Kidney (tissue), 14 donors: ENCODE data around the gene RASAL2. TPM values are rescaled to one million over a fixed set of nuclear protein-coding genes. Genes with fewer than 3 reads are reported as not detected.

Source experiments
- DNase-seq, 5 donors: peaks; one replicate each; pipeline ENCODE4 v3.0.0-alpha.2; 2013 to 2020
- FAIRE-seq: peaks from 2 replicates; lab custom pipeline; 2012; peaks lifted over from hg19 to GRCh38; lab: Jason Lieb, UNC
- H3K27ac ChIP-seq, 2 donors: one replicate each; pipeline ENCODE4 v1.7.0; 2013; ENCODE audit warnings: low read depth in 2 of 2, low read length in 2 of 2, inconsistent platforms in 1 of 2
- H3K27me3 ChIP-seq: one replicate; pipeline ENCODE4 v1.7.1; 2013; ENCODE audit warnings: low read length, inconsistent platforms; ENCODE audit not compliant: control insufficient read depth, insufficient read depth
- H3K36me3 ChIP-seq, 3 donors: one replicate each; pipeline versions ENCODE4 v1.7.0 to v1.7.1; 2013; ENCODE audit warnings: low read length in 3 of 3, control low read depth in 1 of 3, inconsistent platforms in 1 of 3; ENCODE audit not compliant: insufficient read depth in 3 of 3, control insufficient read depth in 2 of 3
- H3K4me1 ChIP-seq, 3 donors: one replicate each; pipeline versions ENCODE4 v1.7.0 to v1.7.1; 2013; ENCODE audit warnings: low read length in 3 of 3, inconsistent platforms in 1 of 3, low read depth in 1 of 3; ENCODE audit not compliant: control insufficient read depth in 2 of 3, insufficient read depth in 2 of 3
- H3K4me3 ChIP-seq, 3 donors: one replicate each; pipeline versions ENCODE4 v1.7.0 to v1.8.1; 2013; ENCODE audit warnings: low read length in 3 of 3, control low read depth in 1 of 3, inconsistent platforms in 1 of 3
- H3K9ac ChIP-seq, 3 donors: one replicate each; pipeline versions ENCODE4 v1.7.0 to v1.7.1; 2013; ENCODE audit warnings: low read length in 3 of 3, control low read depth in 1 of 3, inconsistent platforms in 1 of 3
- H3K9me3 ChIP-seq, 3 donors: one replicate each; pipeline versions ENCODE4 v1.7.0 to v1.7.1; 2013; ENCODE audit warnings: low read length in 3 of 3, control low read depth in 1 of 3, inconsistent platforms in 1 of 3; ENCODE audit not compliant: control insufficient read depth in 2 of 3, insufficient read depth in 1 of 3
- intact Hi-C: fragments of 100-400 bp; cut with DNase I; formaldehyde crosslinking; loops from one replicate; pipeline ENCODE4 v1.11.1; 2022
- polyA plus RNA-seq: library from polyadenylated mRNA; stranded (reverse); fragments of 350-450 nt; fragmentation: Illumina TruSeq; extraction: RNeasy Lipid Tissue Mini Kit (QIAGEN cat#74804); gene quantifications from one replicate; pipeline ENCODE4 v1.2.3, GENCODE V29; 2014; ENCODE audit warnings: low read depth, low replicate concordance; ENCODE audit not compliant: insufficient read depth
- total RNA-seq: library from RNA; stranded (reverse); fragmentation: NEBNext Ultra II Directional; extraction: Animal tissue kit (Norgen Biotek cat#: 25700); gene quantifications from one replicate; pipeline ENCODE4 v1.2.1, GENCODE V29; 2021
- TF ChIP-seq, protein P1 (sequence below): IDR thresholded peaks from 3 replicates; pipeline ENCODE4 v1.5.1; 2012; ENCODE audit warnings: mild to moderate bottlenecking, moderate library complexity, borderline replicate concordance; ENCODE audit not compliant: insufficient read depth; ENCODE audit errors: extremely low read depth
- donor health status: control.
- donor health status: control.
- donor health status: control.
- donor health status: control.
- donor health status: control.
- donor health status: DM: yes; HTN: yes; CAD: no.
- donor health status: Normal renal cell carcinoma (clear cell type).

The RASAL2 gene
- total and polyA plus RNA-seq, 2 donors from 2014 or later, result 2.2 to 26.5 TPM

DNA sequence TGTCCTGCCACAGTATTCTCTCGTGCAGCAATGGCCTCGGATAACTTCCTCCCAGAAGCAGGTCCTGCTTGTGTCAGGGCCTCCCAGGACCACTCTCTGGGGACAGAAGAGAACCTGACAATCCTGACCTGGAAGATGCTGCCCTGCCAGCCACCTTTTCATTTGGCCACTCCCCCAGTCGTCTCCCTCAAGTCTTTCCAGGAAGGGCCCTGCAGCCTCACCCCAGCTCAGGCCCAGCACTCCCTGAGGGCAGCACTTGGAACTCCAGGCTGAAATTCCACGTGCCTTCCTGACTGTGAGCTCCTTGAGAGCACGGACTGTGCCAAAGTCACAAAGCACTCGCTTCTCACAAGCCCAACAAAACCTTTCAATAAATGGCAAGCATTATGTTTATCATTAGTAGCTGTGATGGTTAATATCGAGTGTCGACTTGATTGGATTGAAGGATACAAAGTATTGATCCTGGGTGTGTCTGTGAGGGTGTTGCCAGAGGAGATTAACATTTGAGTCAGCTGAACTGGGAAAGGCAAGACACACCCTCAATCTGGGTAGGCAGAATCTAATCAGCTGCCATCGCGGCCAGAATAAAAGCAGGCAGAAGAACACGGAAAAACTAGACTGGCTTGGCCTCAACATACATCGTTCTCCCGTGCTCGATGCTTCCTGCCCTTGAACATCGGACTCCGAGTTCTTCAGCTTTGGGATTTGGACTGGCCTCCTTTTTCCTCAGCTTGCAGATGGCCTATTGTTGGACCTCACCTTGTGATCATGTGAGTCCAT is 405.2 kb downstream of the RASAL2 start:
- DNase-seq (no peak), FAIRE-seq (no peak)
- no peak overlapping the region for H3K4me3 ChIP-seq
- TF ChIP-seq, protein P1, sequence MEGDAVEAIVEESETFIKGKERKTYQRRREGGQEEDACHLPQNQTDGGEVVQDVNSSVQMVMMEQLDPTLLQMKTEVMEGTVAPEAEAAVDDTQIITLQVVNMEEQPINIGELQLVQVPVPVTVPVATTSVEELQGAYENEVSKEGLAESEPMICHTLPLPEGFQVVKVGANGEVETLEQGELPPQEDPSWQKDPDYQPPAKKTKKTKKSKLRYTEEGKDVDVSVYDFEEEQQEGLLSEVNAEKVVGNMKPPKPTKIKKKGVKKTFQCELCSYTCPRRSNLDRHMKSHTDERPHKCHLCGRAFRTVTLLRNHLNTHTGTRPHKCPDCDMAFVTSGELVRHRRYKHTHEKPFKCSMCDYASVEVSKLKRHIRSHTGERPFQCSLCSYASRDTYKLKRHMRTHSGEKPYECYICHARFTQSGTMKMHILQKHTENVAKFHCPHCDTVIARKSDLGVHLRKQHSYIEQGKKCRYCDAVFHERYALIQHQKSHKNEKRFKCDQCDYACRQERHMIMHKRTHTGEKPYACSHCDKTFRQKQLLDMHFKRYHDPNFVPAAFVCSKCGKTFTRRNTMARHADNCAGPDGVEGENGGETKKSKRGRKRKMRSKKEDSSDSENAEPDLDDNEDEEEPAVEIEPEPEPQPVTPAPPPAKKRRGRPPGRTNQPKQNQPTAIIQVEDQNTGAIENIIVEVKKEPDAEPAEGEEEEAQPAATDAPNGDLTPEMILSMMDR, result no peak
- no peaks in the 10 kb centered on the region for H3K27me3 ChIP-seq
- no peaks in the 10 kb centered on the region for H3K4me1 ChIP-seq
- intact Hi-C loops, result no loop called here
- H3K27ac ChIP-seq, result no peak overlapping the region
- no peaks in the 10 kb centered on the region for H3K9me3 ChIP-seq
- no peaks in the 10 kb centered on the region for H3K36me3 ChIP-seq
- H3K9ac ChIP-seq, result no peak overlapping the region

DNA sequence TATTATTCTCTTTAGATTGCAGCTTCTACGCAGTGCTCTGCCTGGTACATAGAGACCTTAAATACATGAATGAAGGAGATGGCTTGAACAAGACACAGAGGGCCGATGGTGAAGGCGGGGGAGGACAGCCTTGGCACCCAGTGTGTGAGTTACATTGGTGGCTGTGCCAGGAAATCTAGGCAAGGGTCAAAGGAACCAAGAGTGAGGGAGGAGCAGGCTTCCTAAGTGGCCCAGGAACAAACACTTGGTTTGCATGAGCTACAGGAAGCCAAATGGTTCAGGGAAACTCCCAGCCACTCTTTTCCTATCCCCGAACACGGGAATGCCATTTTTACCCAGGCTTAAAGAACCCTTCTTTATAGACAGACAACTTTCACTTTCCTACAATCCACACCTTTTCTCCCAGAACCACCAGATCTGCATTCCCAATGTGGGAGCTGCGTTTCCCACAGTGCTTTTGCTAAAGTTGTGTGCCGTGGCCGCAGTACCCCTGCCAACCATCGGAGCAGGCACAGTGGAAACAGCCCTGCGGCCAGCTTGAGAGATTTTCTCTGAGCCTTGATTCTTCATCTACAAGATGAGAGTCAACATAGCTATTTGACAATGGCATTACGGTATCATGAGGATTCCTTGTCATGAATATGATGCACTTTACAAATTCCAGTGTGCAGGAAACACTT is 406.3 kb downstream of the RASAL2 start:
- Histone ChIP-seq H3K4me3 (no peak overlapping the region), H3K9me3 (no peaks in the 10 kb centered on the region), H3K36me3 (no peaks in the 10 kb centered on the region), H3K9ac (no peak overlapping the region), H3K27ac (no peak overlapping the region), H3K4me1 (no peaks in the 10 kb centered on the region), H3K27me3 (no peaks in the 10 kb centered on the region)
- no peak for FAIRE-seq
- no peak for DNase-seq
- intact Hi-C loops, result loop anchor here (10.0 kb wide), 1 partner anchor 195 kb away; no protein-coding TSS in a partner anchor
- TF ChIP-seq, protein P1, result no peak

DNA sequence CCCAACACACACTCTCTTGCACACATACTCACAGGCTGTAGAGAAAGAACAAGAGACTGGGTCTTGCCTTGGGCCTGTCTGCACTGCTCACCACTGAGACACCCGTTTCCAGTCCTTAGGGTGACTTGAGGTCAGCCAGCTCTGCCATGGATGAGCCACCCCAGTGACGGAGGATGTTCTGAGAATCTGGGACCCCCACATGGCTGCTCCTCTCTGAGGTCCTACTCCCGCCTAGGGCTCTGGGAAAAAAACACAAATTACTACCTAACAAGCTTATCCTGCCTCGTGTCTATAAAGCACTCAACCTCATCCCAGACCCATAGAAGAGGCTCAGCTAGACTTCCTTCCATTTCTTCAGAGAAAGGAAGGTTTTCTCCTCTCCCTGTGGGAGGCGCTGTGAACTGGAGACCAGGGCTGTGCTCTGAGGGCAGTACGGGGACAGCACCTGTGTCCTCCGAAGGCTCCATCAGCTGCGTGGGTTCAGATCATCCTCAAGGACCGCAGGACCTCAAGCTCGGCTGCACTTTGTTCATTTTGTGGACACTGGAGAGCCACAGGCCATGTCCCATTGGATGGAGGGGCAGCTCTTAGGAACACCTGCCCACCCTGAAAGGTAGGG is 407.1 kb downstream of the RASAL2 start:
- H3K9ac ChIP-seq, result no peak overlapping the region
- H3K4me1 ChIP-seq, result no peaks in the 10 kb centered on the region
- H3K27ac ChIP-seq, result no peak overlapping the region
- H3K9me3 ChIP-seq, result no peaks in the 10 kb centered on the region
- no peaks in the 10 kb centered on the region for H3K36me3 ChIP-seq
- intact Hi-C loops, result loop anchor here (10.0 kb wide), 1 partner anchor 196 kb away; no protein-coding TSS in a partner anchor
- DNase-seq, result no peak
- H3K4me3 ChIP-seq, result no peak overlapping the region
- H3K27me3 ChIP-seq, result no peaks in the 10 kb centered on the region
- TF ChIP-seq, protein P1, result no peak
- FAIRE-seq, result no peak
